Stimulated activated CD8-positive, alpha-beta memory T cell treated with anti-CD3 and anti-CD28 coated beads, Interleukin-4, amount 100 ng/mL, for 1 hour (primary cell): Measurements from ENCODE around the gene HEPN1.
A peak's percentile ranks its signal among the peaks of the same experiment; 100 is the strongest.

Experiments used
- DNase-seq, 2 donors: peaks; one replicate each; pipeline ENCODE4 v3.0.0-alpha.2; 2020; ENCODE audit warnings: low read depth in 2 of 2, low spot score in 1 of 2

HEPN1 gene

GRCh38 chr11:124918950-124919349 is at the start of gene HEPN1:
Gene HEPN1, plus strand, starts transcription at chr11:124919250.
- no peak for DNase-seq

GRCh38 chr11:124869331-124869730 is 49.7 kb upstream of the HEPN1 start:
- no peak for DNase-seq

- no peak for DNase-seq
Observed at GRCh38 chr11:124869856-124870387, 49.1 kb upstream of the HEPN1 start.

- DNase-seq = no peak
Observed at GRCh38 chr11:124870430-124870829, 48.6 kb upstream of the HEPN1 start.

- no peak for DNase-seq
Observed at GRCh38 chr11:124872280-124872679, 46.8 kb upstream of the HEPN1 start.

GRCh38 chr11:124872741-124873140 is 46.3 kb upstream of the HEPN1 start:
- DNase-seq = no peak

GRCh38 chr11:124873951-124874350 is 45.1 kb upstream of the HEPN1 start:
- DNase-seq = no peak

GRCh38 chr11:124874571-124875255 is 44.3 kb upstream of the HEPN1 start:
- no peak for DNase-seq

- DNase-seq = no peak
Observed at GRCh38 chr11:124875401-124875800, 43.6 kb upstream of the HEPN1 start.

- DNase-seq = peak; percentile 36 to 46
Observed at GRCh38 chr11:124875943-124876817, 42.9 kb upstream of the HEPN1 start.

GRCh38 chr11:124876818-124877630 is 42.0 kb upstream of the HEPN1 start:
- DNase-seq = no peak

- DNase-seq = no peak
Observed at GRCh38 chr11:124877631-124877909, 41.5 kb upstream of the HEPN1 start.

- no peak for DNase-seq
Observed at GRCh38 chr11:124877910-124878758, 40.9 kb upstream of the HEPN1 start.

GRCh38 chr11:124878759-124879492 is 40.1 kb upstream of the HEPN1 start:
- DNase-seq = no peak

- DNase-seq = no peak
Observed at GRCh38 chr11:124879493-124880289, 39.4 kb upstream of the HEPN1 start.

GRCh38 chr11:124880290-124880611 is 38.8 kb upstream of the HEPN1 start:
- DNase-seq = no peak

- no peak for DNase-seq
Observed at GRCh38 chr11:124880958-124881357, 38.1 kb upstream of the HEPN1 start.

GRCh38 chr11:124882339-124883071 is 36.5 kb upstream of the HEPN1 start:
- DNase-seq = no peak

- DNase-seq = no peak
Observed at GRCh38 chr11:124884340-124884739, 34.7 kb upstream of the HEPN1 start.
